ENCODE results near the gene SERINC5.
"Not testable (repeated sequence)": the region's sequence is repeated elsewhere in the genome, so short reads cannot be mapped to it uniquely, and the experiment has no call there.

Gene SERINC5

DNA sequence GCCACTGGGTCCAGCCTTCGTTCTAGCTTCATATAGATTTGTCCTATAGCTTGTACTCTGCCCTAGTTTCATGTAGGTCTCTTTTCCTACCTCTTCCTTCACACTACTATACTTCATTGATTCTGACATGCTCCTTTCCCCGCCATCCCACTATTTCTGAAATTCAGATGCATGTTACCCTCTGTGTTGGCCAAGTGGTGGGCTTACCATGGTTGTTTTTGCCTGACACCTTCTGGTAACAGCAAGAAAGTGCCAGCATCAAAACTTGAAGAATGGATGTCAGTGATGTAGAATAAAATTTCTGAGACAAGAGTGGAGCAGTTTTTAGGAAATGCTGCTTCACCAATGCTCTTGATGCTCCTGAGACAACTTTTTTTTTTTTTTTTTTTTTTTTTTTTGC lies 19.5 kb upstream of the SERINC5 start:
- TF ChIP-seq, protein P1, sequence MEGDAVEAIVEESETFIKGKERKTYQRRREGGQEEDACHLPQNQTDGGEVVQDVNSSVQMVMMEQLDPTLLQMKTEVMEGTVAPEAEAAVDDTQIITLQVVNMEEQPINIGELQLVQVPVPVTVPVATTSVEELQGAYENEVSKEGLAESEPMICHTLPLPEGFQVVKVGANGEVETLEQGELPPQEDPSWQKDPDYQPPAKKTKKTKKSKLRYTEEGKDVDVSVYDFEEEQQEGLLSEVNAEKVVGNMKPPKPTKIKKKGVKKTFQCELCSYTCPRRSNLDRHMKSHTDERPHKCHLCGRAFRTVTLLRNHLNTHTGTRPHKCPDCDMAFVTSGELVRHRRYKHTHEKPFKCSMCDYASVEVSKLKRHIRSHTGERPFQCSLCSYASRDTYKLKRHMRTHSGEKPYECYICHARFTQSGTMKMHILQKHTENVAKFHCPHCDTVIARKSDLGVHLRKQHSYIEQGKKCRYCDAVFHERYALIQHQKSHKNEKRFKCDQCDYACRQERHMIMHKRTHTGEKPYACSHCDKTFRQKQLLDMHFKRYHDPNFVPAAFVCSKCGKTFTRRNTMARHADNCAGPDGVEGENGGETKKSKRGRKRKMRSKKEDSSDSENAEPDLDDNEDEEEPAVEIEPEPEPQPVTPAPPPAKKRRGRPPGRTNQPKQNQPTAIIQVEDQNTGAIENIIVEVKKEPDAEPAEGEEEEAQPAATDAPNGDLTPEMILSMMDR (IDR thresholded peaks at IDR 0.05; ENCODE audit: low read length, missing control alignments): peak; percentile 56
- H3K4me3 ChIP-seq (replicated peaks; ENCODE audit: low read depth, low read length): no peak overlapping the region
- DNase-seq (ENCODE audit: low read depth): peak; percentile 48

DNA sequence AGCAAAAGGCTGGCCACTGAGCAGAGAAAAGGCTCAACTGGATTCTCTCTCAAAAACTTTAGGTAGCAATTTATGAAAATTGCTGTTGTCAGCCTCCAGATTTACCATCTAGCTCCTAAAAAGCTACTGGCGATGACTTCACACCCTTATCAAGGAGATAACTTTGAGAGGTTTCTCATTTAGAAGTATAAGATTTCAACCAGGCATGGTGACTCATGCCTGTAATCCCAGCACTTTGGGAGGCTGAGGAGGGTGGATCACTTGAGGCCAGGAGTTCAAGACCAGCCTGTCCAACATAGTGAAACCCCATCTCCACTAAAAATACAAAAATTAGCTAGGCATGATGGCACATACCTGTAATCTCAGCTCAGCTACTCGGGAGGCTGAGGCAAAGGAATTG lies 14.7 kb upstream of the SERINC5 start:
- not testable (repeated sequence) for H3K4me3 ChIP-seq (replicated peaks; ENCODE audit: low read depth, low read length); DNase-seq (ENCODE audit: low read depth)

DNA sequence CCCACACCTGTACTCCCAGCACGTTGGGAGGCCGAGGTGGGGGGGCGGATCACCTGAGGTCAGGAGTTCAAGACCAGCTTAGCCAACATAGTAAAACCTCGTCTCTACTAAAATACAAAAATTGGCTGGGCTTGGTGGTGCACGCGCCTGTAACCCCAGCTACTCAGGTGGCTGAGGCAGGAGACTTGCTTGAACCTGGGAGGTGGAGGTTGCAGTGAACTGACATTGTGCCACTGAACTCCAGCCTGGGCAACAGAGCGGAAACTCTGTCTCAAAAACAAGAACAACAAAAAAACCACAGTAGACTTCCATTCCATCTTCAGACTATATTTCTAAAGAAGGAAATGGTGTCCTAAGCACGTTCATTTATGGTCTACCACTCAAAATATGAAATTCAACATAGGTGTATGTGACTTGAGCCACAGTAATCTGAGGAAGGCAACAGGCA lies 14.2 kb upstream of the SERINC5 start:
- TF ChIP-seq, protein P1 (IDR thresholded peaks at IDR 0.05; ENCODE audit: low read length, missing control alignments): no peak
- no peak overlapping the region for H3K4me3 ChIP-seq (replicated peaks; ENCODE audit: low read depth, low read length)
- DNase-seq (ENCODE audit: low read depth): no peak

DNA sequence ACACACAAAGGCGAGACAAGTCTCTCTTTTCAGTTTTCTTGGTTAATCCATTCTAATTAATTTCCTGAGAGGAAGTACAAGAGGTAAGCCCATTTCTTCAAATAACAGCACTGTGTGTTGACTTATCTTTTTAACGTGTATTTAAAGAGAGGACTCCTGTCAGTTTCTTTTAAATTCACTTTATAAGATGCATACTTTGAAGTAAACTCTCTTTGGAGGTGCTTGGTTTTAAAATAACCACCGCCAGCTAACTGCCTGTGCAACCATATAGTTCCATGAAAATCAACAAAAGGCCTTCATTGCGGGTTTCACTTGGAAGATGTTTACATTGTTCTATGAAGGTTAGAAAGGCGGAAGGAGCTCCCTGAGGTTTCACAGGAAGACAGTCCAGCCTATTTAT lies 13.1 kb upstream of the SERINC5 start:
- no peak overlapping the region for H3K4me3 ChIP-seq (replicated peaks; ENCODE audit: low read depth, low read length)
- no peak for DNase-seq (ENCODE audit: low read depth)

DNA sequence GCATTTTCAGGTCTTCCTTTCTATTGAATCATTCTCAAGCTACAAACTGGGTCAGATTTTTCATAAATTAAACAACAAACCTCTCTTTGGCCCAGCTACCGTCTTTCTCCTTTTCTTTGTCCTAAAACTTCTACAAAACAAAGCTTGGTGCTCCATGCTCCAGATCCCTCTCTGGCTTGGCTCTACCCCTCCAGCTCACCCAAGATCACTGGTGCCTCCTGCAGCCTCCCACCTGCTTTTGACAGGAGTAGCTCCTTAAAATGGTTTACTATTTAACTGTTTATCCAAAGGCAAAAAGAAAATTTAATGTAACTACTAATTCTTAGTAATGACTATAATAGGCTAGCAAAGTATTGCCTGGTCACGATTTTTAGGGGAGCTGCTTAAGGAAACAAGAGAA lies 10.7 kb upstream of the SERINC5 start:
- DNase-seq (ENCODE audit: low read depth): no peak
- TF ChIP-seq, protein P1 (IDR thresholded peaks at IDR 0.05; ENCODE audit: low read length, missing control alignments): no peak
- H3K4me3 ChIP-seq (replicated peaks; ENCODE audit: low read depth, low read length): no peak overlapping the region

More for the DNA sequence above, 13.1 kb upstream of the SERINC5 start:
- TF ChIP-seq, protein P1 (IDR thresholded peaks at IDR 0.05; ENCODE audit: low read length, missing control alignments): no peak

DNA sequence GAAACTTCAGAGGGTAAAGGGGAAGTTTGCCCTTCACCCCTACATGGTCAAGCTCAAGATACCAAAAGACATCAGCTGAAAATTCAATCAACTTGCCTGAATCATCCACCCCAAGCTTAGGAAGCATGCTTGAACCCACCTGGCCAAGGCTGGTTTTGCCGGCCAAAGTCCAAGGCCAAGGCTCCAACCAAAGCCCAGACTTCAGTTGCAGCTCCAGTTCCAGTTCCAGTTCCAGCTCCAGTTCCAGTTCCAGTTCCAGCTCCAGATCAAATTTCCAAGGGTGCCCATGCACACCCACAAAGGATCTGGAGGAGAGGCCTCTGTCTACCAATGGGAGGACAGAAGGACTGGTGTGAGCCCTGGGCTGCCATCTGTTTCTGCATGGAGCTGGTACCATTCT lies 4.6 kb upstream of the SERINC5 start:
- no peak for DNase-seq (ENCODE audit: low read depth)
- H3K4me3 ChIP-seq (replicated peaks; ENCODE audit: low read depth, low read length): no peak overlapping the region
- TF ChIP-seq, protein P1 (IDR thresholded peaks at IDR 0.05; ENCODE audit: low read length, missing control alignments): no peak

DNA sequence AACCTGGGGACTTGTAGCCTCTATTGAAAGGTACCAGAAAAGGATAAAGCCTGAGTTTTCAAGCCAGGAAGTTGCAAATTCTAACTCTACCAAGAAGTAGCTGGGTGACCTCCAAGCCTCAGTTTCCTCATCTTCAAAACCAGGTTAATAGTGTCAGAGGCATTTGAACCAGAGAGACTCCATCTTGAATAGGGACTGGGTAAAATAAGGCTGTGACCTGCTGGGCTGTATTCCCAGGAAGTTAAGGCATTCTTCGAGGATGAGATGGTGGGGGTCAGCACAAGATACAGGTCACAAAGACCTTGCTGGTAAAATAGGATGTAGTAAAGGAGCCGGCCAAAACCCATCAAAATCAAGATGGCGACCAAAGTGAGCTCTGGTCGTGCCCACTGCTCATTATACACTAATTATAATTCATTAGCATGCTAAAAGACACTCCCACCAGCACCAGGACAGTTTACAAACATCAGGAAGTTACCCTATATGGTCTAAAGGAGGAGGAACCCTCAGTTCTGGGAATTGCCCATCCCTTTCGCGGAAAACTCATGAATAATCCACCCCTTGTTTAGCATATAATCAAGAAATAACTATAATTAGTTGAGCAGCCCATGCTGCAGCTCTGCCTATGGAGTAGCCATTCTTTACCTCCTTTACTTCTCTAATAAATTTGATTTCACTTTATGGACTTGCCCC lies 3.8 kb upstream of the SERINC5 start:
- no peak overlapping the region for H3K4me3 ChIP-seq (replicated peaks; ENCODE audit: low read depth, low read length)
- DNase-seq (ENCODE audit: low read depth): no peak
- TF ChIP-seq, protein P1 (IDR thresholded peaks at IDR 0.05; ENCODE audit: low read length, missing control alignments): no peak
